Measurements from ENCODE around the gene GMDS.

GRCh38 chr6:2182251-2182650, 63.2 kb downstream of the GMDS start:
- no peak for TF ChIP-seq CTCF (IDR thresholded peaks at IDR 0.05)
- TF ChIP-seq POLR2A (IDR thresholded peaks at IDR 0.05): no peak
